ENCODE data around the gene RALA. TPM values are rescaled to one million over a fixed set of nuclear protein-coding genes. Genes with fewer than 3 reads are reported as not detected.

RALA gene
- total and polyA plus RNA-seq, 2 of the 13 experiments (the other 11 are each of a cell fraction or from before 2014, with no cell fraction given): 11.8 to 19.5 TPM

- TF ChIP-seq RXRB (CRISPR knock-in tag; IDR thresholded peaks at IDR 0.05; ENCODE audit: borderline replicate concordance): no peak
- peak; percentile 46; the same call in 1 of the 2 replicates for TF ChIP-seq UBTF (CRISPR knock-in tag; IDR thresholded peaks at IDR 0.05)
- 0 out of 2 replicates have a peak, but pooled peaks have one; percentile 38 for TF ChIP-seq ATF7-NPFF (CRISPR knock-in tag; IDR thresholded peaks at IDR 0.05; ENCODE audit: low read depth)
- TF ChIP-seq LBX2 (CRISPR knock-in tag; IDR thresholded peaks at IDR 0.05; ENCODE audit: borderline replicate concordance): 0 out of 2 replicates have a peak, but pooled peaks have one; percentile 3
- TF ChIP-seq ZNF264 (CRISPR knock-in tag; IDR thresholded peaks at IDR 0.05): 0 out of 2 replicates have a peak, but pooled peaks have one; percentile 4
- peak; percentile 57; the same call in 1 of the 2 replicates for TF ChIP-seq ZNF160 (CRISPR knock-in tag; IDR thresholded peaks at IDR 0.05)
- peak; percentile 74; the same call in 1 of the 2 replicates for TF ChIP-seq KDM5A (IDR thresholded peaks at IDR 0.05; ENCODE audit: borderline replicate concordance, low read length)
- TF ChIP-seq ZNF263 (CRISPR knock-in tag; IDR thresholded peaks at IDR 0.05): peak; percentile 85
- peak; percentile 91 for TF ChIP-seq HNRNPK (IDR thresholded peaks at IDR 0.05; ENCODE audit: low read depth, low read length, poor library complexity, severe bottlenecking)
- peak; percentile 3 to 55; a peak in 1 of 4 replicates for TF ChIP-seq HMGXB4 (CRISPR knock-in tag; IDR thresholded peaks at IDR 0.05; ENCODE audit: borderline replicate concordance in 1 of 2, low read depth in 1 of 2)
- TF ChIP-seq SIN3A (IDR thresholded peaks at IDR 0.05; ENCODE audit: borderline replicate concordance, low read depth, low read length): peak; percentile 15; the same call in 1 of the 2 replicates
- 0 out of 2 replicates have a peak, but pooled peaks have one; percentile 5 for TF ChIP-seq ZBTB2 (CRISPR knock-in tag; IDR thresholded peaks at IDR 0.05; ENCODE audit: low read depth)
- peak; percentile 0 for TF ChIP-seq RBFOX2 (IDR thresholded peaks at IDR 0.05; ENCODE audit: low read depth, low read length)
- TF ChIP-seq ARNT2 (CRISPR knock-in tag; IDR thresholded peaks at IDR 0.05; ENCODE audit: low read depth): peak; percentile 37; the same call in 1 of the 2 replicates
- 0 out of 2 replicates have a peak, but pooled peaks have one; percentile 10 for TF ChIP-seq ZNF564 (CRISPR knock-in tag; IDR thresholded peaks at IDR 0.05)
- TF ChIP-seq KMT2B (CRISPR knock-in tag; IDR thresholded peaks at IDR 0.05): peak; percentile 10; the same call in 1 of the 2 replicates
- no peak for TF ChIP-seq ZNF670 (CRISPR knock-in tag; IDR thresholded peaks at IDR 0.05; ENCODE audit: borderline replicate concordance)
- TF ChIP-seq ZNF777 (CRISPR knock-in tag; IDR thresholded peaks at IDR 0.05): no peak
These were observed 515 bp downstream of the RALA start (continued) for GRCh38 chr7:39623732-39624441.
